ENCODE measurements around the gene ACAP3.

Gene ACAP3

GRCh38 chr1:1247341-1247913, 60.3 kb downstream of the ACAP3 start:
- no peak for DNase-seq (ENCODE audit: low read depth in 1 of 2, low spot score in 1 of 2)

GRCh38 chr1:1246577-1247340, 61.0 kb downstream of the ACAP3 start, which contains the start of gene C1QTNF12:
C1QTNF12 (minus strand) TSS chr1:1246722; CDS start chr1:1246690, 32 bp downstream.
- DNase-seq (ENCODE audit: low read depth in 1 of 2, low spot score in 1 of 2) = no peak

DNA sequence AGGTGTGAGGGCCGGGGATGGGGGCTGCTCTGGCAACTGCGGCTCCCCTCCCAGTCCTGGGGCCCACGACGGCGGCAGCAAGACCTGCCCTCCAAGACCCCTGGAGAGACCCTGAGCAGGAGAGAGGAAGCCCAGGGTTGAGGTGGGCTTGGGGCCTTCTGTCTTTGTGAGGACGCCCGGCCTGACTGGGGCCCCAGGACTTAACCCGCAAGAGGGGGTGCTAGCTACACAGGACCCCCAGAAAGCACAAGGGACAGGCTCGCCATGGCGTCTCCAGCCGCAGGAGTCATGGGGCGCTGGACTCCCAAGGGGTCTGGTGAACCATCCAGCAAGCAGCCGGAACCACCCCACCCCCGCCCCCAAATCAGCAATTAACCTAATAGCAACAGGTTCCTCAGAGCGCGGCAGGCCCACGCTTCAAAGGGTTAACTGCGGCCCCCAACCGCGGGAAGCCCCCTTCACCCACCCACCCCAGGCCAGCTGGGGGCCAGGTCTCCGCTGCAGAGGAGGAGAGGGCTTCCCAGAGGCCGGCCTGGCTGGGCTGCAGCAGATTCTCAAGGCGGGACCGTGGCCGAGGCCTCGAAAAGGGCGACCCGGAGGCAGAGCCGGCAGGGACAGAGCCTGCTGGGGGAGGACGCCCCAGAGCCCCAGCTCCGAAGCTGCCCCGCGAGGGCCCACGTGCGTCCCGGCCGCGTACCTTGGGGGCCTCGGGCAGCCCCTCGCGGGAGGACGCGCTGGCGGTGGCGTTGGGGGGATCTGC, 61.7 kb downstream of the ACAP3 start:
- no peak for DNase-seq (ENCODE audit: low read depth in 1 of 2, low spot score in 1 of 2)

- DNase-seq (ENCODE audit: low read depth in 1 of 2, low spot score in 1 of 2) = no peak
Measured at GRCh38 chr1:1245178-1245816, 62.4 kb downstream of the ACAP3 start.

DNA sequence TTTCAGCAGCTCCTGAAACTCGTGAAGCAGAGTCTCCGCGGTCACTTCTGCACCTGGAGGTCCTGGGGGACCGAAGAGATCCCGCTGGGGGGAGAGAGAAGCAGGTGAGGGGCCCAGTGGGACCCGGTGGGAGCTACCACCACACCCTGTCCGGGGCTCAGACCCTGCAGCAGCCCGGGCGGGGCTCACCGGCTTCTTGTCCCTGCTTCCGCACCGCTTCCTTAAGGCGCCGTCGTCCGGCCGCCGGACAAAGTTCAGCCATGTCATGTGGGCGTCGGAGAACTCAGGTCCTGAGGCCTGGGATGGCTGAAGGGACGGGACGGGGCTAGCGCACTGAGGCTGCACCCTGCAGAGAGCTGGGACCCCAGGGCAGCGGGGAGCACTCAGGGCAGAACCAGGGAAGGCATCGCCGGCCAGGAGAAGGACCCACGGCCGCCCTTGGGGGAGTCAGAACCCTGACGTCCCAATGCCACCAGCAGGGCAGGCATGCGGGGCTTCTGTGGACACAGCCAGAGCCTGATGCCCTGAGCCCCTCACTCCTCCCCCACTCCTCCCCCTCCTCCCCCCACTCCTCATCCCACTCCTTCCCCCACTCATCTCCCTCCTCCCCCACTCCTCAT, 63.4 kb downstream of the ACAP3 start:
- no peak for DNase-seq (ENCODE audit: low read depth in 1 of 2, low spot score in 1 of 2)

GRCh38 chr1:1243807-1244191, 63.9 kb downstream of the ACAP3 start:
- DNase-seq (ENCODE audit: low read depth in 1 of 2, low spot score in 1 of 2) = no peak

DNA sequence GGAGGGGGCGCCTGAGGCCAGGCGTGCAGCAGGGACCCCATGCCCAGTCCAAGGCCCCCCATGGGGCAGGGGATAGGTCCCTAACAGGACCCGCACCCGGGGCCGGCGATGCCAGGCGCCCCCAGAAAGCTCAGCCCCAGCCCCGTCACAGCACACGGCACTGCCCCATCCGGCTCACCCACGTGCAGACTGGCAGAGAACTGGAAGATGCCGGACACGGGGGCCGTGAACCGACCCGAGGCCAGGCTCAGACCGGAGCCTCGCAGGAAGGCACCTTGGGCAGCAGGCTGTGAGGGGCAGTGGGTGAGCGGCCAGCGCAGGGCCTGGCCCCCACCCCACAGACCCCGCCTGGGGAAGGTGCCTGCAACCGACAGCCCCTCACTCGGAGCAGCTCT, 64.5 kb downstream of the ACAP3 start:
- no peak for DNase-seq (ENCODE audit: low read depth in 1 of 2, low spot score in 1 of 2)

DNA sequence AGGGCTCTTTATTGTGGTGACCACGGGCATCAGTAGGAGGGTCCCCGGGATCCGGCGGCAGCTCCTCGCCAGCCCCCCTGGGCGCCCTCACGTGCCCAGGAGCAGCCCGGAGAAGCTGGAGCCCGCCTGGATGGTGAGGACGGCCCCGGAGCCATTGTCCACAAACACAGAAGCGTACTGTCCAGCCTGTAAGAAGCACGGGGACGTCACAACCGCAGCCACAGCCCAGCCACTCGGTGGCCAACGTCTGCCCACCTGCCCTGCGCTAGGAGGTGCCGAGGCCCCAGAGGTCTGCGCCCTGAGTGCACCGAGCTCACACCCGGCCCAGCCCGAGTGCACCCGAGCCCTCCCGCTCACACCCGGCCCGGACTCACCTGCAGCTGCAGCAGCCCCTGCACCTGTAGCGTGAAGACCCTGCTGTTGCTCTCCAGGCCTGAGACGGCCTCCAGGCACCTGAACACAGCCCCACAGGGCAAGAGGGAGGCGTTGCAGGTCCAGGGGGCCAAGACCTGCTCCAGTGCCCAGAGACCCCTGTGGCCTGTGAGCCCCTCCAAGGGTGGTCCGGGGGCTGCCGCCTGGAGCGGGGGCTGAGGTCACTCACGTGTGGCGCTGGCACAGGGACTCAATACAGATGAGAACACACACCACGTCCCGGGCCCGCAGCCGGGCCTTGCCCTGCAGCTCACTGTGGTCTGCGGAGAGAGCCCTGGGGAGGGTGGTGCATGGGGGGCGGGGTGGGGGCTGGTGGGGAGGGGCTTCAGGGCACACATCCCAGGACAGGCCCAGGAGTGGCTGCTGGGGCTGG, 65.1 kb downstream of the ACAP3 start:
- DNase-seq (ENCODE audit: low read depth in 1 of 2, low spot score in 1 of 2) = no peak

All from activated CD4-positive, alpha-beta T cell treated with anti-CD3 and anti-CD28 coated beads, Interleukin-2, amount 50 U/mL, for 24 hours (primary cell).